Measurements from ENCODE around the gene EVI5. TPM values are rescaled to one million over a fixed set of nuclear protein-coding genes. Genes with fewer than 3 reads are reported as not detected.

Gene EVI5
- total RNA-seq, 2 donors from 2014 or later = 7.9 to 18.9 TPM

GRCh38 chr1:92563457-92564216 lies 221.3 kb downstream of the EVI5 start:
- no peaks in the 10 kb centered on the region for H3K9me3 ChIP-seq
- no peaks in the 10 kb centered on the region for H3K36me3 ChIP-seq (replicated peaks in 1 of 2; ENCODE audit: insufficient read depth in 1 of 2, low read depth in 2 of 2)
- no peak for TF ChIP-seq POLR2A (IDR thresholded peaks at IDR 0.05)
- TF ChIP-seq, protein P1, sequence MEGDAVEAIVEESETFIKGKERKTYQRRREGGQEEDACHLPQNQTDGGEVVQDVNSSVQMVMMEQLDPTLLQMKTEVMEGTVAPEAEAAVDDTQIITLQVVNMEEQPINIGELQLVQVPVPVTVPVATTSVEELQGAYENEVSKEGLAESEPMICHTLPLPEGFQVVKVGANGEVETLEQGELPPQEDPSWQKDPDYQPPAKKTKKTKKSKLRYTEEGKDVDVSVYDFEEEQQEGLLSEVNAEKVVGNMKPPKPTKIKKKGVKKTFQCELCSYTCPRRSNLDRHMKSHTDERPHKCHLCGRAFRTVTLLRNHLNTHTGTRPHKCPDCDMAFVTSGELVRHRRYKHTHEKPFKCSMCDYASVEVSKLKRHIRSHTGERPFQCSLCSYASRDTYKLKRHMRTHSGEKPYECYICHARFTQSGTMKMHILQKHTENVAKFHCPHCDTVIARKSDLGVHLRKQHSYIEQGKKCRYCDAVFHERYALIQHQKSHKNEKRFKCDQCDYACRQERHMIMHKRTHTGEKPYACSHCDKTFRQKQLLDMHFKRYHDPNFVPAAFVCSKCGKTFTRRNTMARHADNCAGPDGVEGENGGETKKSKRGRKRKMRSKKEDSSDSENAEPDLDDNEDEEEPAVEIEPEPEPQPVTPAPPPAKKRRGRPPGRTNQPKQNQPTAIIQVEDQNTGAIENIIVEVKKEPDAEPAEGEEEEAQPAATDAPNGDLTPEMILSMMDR (IDR thresholded peaks at IDR 0.05) = no peak
- H3K27me3 ChIP-seq = no peaks in the 10 kb centered on the region
- no peak overlapping the region for H3K4me3 ChIP-seq
- no peak for DNase-seq
- H3K4me1 ChIP-seq = no peaks in the 10 kb centered on the region
- 88 to 98% methylated on average over 6 of the region's 6 CpGs for WGBS, 2 donors
- ATAC-seq = no peak
- no peak overlapping the region for H3K27ac ChIP-seq
- intact Hi-C loops (cut with DNase I) = no loop called here

DNA sequence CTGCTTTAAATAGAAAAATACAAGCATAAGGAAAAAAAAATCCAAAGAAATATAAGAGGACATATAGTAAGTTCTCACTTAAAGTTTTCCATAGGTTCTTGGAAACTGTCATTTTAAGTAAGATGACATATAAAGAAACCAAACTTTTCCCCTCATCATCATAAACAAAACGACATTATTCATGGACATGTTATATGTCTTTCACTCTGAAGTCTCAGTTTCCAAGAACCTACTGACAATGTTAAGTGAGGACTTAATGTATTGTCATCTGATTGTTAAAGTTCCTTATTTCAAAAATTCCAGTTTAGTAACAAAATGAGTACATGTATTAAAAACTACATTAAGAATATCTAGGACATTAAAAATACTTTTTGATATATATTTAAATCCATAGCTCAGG lies 228.6 kb downstream of the EVI5 start:
- H3K36me3 ChIP-seq (replicated peaks in 1 of 2; ENCODE audit: insufficient read depth in 1 of 2, low read depth in 2 of 2) = no peaks in the 10 kb centered on the region
- H3K27ac ChIP-seq = no peak overlapping the region
- H3K4me1 ChIP-seq = no peaks in the 10 kb centered on the region
- H3K9me3 ChIP-seq = no peaks in the 10 kb centered on the region
- DNase-seq = no peak
- no peaks in the 10 kb centered on the region for H3K27me3 ChIP-seq
- intact Hi-C loops (cut with DNase I) = no loop called here
- WGBS, 2 donors = 90 to 91% methylated on average over 1 of the region's 1 CpG
- H3K4me3 ChIP-seq = no peak overlapping the region
- no peak for ATAC-seq
- no peak for TF ChIP-seq POLR2A (IDR thresholded peaks at IDR 0.05)
- TF ChIP-seq, protein P1 (IDR thresholded peaks at IDR 0.05) = no peak

DNA sequence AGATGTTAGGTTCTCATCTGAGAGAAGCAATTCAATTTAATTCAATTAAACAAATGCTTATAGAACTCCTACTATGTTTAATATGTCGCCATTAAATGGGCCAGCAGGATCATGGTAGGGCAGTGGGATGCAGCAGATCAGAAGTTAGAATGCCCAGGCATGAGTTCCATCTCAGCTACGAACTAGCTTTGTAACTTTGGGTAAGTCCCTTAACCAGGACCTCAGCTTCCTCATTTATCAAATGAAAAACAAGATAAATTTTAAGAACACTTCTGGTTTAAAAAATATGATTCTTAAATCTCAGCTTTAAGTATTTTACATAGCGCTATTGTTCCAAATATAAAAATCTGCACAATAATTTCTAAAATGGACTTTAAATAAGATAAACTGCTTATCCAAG lies 230.7 kb downstream of the EVI5 start:
- Histone ChIP-seq H3K27ac (no peak overlapping the region), H3K36me3 (replicated peaks in 1 of 2; ENCODE audit: insufficient read depth in 1 of 2, low read depth in 2 of 2) (no peaks in the 10 kb centered on the region), H3K9me3 (no peaks in the 10 kb centered on the region), H3K4me1 (no peaks in the 10 kb centered on the region), H3K27me3 (no peaks in the 10 kb centered on the region), H3K4me3 (no peak overlapping the region)
- no peak for TF ChIP-seq POLR2A (IDR thresholded peaks at IDR 0.05)
- TF ChIP-seq, protein P1 (IDR thresholded peaks at IDR 0.05) = no peak
- 92 to 97% methylated on average over 3 of the region's 3 CpGs for WGBS, 2 donors
- DNase-seq = no peak
- intact Hi-C loops (cut with DNase I) = no loop called here
- no peak for ATAC-seq

GRCh38 chr1:92551916-92552315 lies 233.0 kb downstream of the EVI5 start:
- ATAC-seq = no peak
- 56 to 57% methylated on average over 1 of the region's 1 CpG for WGBS, 2 donors
- intact Hi-C loops (cut with DNase I) = no loop called here
- no peaks in the 10 kb centered on the region for H3K4me1 ChIP-seq
- H3K36me3 ChIP-seq (replicated peaks in 1 of 2; ENCODE audit: insufficient read depth in 1 of 2, low read depth in 2 of 2) = no peaks in the 10 kb centered on the region
- no peak for DNase-seq
- H3K9me3 ChIP-seq = no peaks in the 10 kb centered on the region
- no peaks in the 10 kb centered on the region for H3K27me3 ChIP-seq
- TF ChIP-seq, protein P1 (IDR thresholded peaks at IDR 0.05) = no peak
- no peak for TF ChIP-seq POLR2A (IDR thresholded peaks at IDR 0.05)
- no peak overlapping the region for H3K4me3 ChIP-seq
- H3K27ac ChIP-seq = no peak overlapping the region

DNA sequence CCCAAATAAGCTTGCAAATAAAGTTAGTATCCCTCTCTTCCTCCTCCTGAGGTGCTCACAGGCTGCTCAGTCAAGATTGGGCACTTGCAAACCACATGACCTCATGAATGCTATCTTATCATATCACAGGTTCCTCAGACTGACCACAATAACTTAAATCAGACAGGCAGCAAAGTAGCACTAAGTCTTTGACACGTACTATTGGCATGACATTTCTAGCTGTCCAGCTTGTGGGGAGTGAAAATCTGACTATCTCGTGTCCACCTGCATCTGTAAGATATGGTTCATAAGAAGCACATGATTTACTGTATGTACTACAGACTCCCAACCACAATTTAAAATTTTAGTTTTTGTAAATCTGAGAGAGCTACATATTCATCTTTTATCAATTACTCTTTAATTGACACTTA lies 240.1 kb downstream of the EVI5 start:
- H3K9me3 ChIP-seq = no peaks in the 10 kb centered on the region
- H3K4me1 ChIP-seq = no peaks in the 10 kb centered on the region
- ATAC-seq = no peak
- TF ChIP-seq, protein P1 (IDR thresholded peaks at IDR 0.05) = no peak
- TF ChIP-seq POLR2A (IDR thresholded peaks at IDR 0.05) = no peak
- 63 to 66% methylated on average over 2 of the region's 2 CpGs for WGBS, 2 donors
- no peaks in the 10 kb centered on the region for H3K36me3 ChIP-seq (replicated peaks in 1 of 2; ENCODE audit: insufficient read depth in 1 of 2, low read depth in 2 of 2)
- H3K4me3 ChIP-seq = no peak overlapping the region
- H3K27ac ChIP-seq = no peak overlapping the region
- intact Hi-C loops (cut with DNase I) = no loop called here
- DNase-seq = no peak
- H3K27me3 ChIP-seq = no peaks in the 10 kb centered on the region

Data from body of pancreas (tissue), 4 donors.